SJCRH30 (cell line): ENCODE data around the gene GPC6. TPM values are rescaled to one million over a fixed set of nuclear protein-coding genes. Genes with fewer than 3 reads are reported as not detected.

Experiments
- DNase-seq, 2 experiments: peaks; one replicate each; pipeline ENCODE4 v3.0.0-alpha.2; 2015 to 2020
- H3K27ac ChIP-seq: fragments of 250-450 bp; sonication (Bioruptor Pico); 2 replicates; pipeline ENCODE4 v1.5.1; 2020; ENCODE audit warnings: mild to moderate bottlenecking, moderate library complexity
- H3K27me3 ChIP-seq: fragments of 250-450 bp; sonication (Bioruptor Pico); 2 replicates; pipeline ENCODE4 v1.5.1; 2020; ENCODE audit warnings: mild to moderate bottlenecking, moderate library complexity
- H3K36me3 ChIP-seq: fragments of 250-450 bp; sonication (Bioruptor Pico); 2 replicates; pipeline ENCODE4 v1.5.1; 2020; ENCODE audit warnings: mild to moderate bottlenecking, moderate library complexity
- H3K4me1 ChIP-seq: fragments of 250-450 bp; sonication (Bioruptor Pico); 2 replicates; pipeline ENCODE4 v1.5.1; 2020; ENCODE audit warnings: mild to moderate bottlenecking, moderate library complexity
- H3K4me3 ChIP-seq: fragments of 250-450 bp; sonication (Bioruptor Pico); 2 replicates; pipeline ENCODE4 v1.5.1; 2020; ENCODE audit warnings: mild to moderate bottlenecking, moderate library complexity
- H3K9me3 ChIP-seq: fragments of 250-450 bp; sonication (Bioruptor Pico); replicated peaks from 2 replicates; pipeline ENCODE4 v1.5.1; 2020; ENCODE audit warnings: mild to moderate bottlenecking, moderate library complexity
- total RNA-seq: library from RNA; depleted of rRNA; stranded (reverse); fragments of >200 nt; shearing (Covaris generic); gene quantifications from 2 replicates; pipeline ENCODE4 v1.2.3, GENCODE V29; 2014

Gene GPC6
- total RNA-seq, 1 experiment from 2014 or later, result 21.1 TPM

DNA sequence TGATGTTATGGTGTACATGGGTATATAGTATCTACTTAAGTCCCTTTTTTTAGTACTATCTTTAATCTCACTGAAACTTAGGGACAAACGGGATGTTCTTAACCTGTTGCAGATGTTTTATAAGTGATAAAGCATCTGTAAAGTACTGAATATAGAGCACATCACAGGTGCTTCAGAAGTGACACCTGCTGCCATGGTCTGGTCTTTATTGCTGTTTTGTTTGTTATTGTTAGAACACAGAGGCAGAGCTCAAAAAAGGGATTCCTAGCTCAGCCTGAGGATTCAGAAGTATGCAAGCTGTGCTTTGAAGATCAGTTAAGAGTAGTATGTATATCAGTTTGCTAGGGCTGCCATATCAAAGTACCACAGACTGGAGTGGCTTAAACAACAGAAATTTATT is 1033.4 kb downstream of the GPC6 start:
- no peaks in the 10 kb centered on the region for H3K9me3 ChIP-seq
- no peak overlapping the region for H3K27ac ChIP-seq
- H3K4me3 ChIP-seq, result no peak overlapping the region
- H3K36me3 ChIP-seq, result no peaks in the 10 kb centered on the region
- H3K4me1 ChIP-seq, result no peaks in the 10 kb centered on the region
- DNase-seq, result no peak
- no peaks in the 10 kb centered on the region for H3K27me3 ChIP-seq

DNA sequence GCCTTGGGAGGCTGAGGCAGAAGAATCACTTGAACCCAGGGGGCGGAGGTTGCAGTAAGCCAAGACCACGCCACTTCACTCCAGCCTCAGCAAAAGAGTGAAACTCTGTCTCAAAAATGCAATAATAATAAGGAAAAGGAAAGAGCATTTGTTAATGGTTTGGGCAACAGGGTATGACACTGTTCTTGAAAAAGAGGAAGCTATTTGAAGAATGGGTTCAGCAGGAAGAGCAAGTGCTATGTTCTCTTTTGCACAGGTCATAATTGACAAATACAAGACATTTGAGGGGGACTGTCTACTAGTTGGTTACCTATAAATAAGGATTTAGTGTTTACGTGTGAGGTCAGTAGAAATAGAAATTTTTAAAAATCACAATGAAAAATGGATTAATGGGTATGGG is 1034.6 kb downstream of the GPC6 start:
- Histone ChIP-seq H3K4me3 (no peak overlapping the region), H3K36me3 (no peaks in the 10 kb centered on the region), H3K9me3 (no peaks in the 10 kb centered on the region), H3K4me1 (no peaks in the 10 kb centered on the region), H3K27ac (no peak overlapping the region), H3K27me3 (no peaks in the 10 kb centered on the region)
- no peak for DNase-seq

GRCh38 chr13:94263038-94263437 is 1036.4 kb downstream of the GPC6 start:
- no peak for DNase-seq
- Histone ChIP-seq H3K4me3 (no peak overlapping the region), H3K9me3 (no peaks in the 10 kb centered on the region)

DNA sequence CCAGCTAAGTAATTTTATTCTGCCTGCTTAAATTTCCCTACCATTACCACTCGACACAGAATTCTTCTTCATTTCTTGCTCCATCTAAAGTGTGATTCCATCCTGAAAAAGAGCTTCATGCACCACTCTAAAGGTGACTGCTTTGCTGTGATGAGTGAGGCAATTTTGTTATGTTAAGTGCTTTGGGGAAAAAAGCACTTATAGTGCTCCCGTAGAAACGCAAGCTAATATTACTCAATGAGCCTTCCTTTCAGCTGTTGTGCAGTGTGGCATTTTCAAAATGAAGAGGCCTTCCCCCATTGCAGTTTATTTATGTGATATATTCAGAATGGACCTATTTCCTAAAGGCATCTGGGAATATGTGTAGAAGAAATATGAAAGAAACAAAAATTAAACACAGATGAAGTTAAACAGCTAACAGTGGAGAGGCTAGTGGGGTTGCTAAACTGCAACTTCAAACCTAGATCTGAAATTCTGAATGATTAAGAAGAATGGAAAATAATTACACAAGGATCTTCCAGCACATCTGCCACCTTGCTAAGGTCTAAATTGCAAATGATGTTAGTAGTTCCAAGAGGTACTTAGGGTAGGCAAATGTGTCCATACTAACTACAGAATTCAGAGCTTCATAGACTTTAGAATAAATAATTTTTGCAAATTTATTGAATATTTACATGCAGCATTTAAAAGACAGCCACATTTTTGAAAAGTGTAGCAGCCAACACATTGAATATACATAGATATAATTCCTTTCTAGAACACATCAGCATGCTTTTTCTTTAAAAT is 1041.2 kb downstream of the GPC6 start:
- no peak overlapping the region for H3K27ac ChIP-seq
- no peaks in the 10 kb centered on the region for H3K4me1 ChIP-seq
- no peaks in the 10 kb centered on the region for H3K27me3 ChIP-seq
- no peak overlapping the region for H3K4me3 ChIP-seq
- no peaks in the 10 kb centered on the region for H3K36me3 ChIP-seq
- no peaks in the 10 kb centered on the region; the same call in 1 of the 2 replicates for H3K9me3 ChIP-seq
- no peak for DNase-seq

More at GRCh38 chr13:94263038-94263437, 1036.4 kb downstream of the GPC6 start:
- Histone ChIP-seq H3K27me3 (no peaks in the 10 kb centered on the region), H3K4me1 (no peaks in the 10 kb centered on the region), H3K27ac (no peak overlapping the region), H3K36me3 (no peaks in the 10 kb centered on the region)

DNA sequence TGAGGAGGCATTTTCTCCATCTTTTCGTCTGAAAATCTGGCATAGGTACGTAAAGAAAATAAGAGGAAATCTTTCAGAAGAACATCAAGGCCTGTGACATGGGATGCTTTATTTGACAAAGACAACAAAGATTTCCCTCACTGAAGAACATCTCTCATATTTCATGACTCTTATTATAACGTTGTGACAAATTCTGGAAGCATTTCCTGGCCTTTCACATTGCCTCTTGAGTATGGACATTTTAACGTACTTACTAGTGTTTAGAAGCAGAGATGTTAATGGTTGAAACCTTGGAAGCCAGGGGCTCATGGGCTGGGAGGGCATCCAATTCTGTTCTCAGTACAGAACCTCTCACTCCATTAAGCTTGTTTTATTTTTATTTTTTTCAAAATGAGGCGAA is 1042.1 kb downstream of the GPC6 start:
- H3K36me3 ChIP-seq, result no peaks in the 10 kb centered on the region
- H3K4me1 ChIP-seq, result no peaks in the 10 kb centered on the region
- no peaks in the 10 kb centered on the region; the same call in 1 of the 2 replicates for H3K9me3 ChIP-seq
- no peak overlapping the region for H3K4me3 ChIP-seq
- no peaks in the 10 kb centered on the region for H3K27me3 ChIP-seq
- no peak for DNase-seq
- no peak overlapping the region for H3K27ac ChIP-seq

- Histone ChIP-seq H3K27ac (no peak overlapping the region), H3K27me3 (no peaks in the 10 kb centered on the region)
- no peak for DNase-seq
Observed at GRCh38 chr13:94269557-94269956, 1043.0 kb downstream of the GPC6 start.

GRCh38 chr13:94270556-94270955 is 1043.9 kb downstream of the GPC6 start:
- H3K9me3 ChIP-seq, result no peaks in the 10 kb centered on the region; the same call in 1 of the 2 replicates
- H3K27me3 ChIP-seq, result no peaks in the 10 kb centered on the region
- DNase-seq, result no peak
- no peak overlapping the region for H3K4me3 ChIP-seq
- no peak overlapping the region for H3K27ac ChIP-seq
- no peaks in the 10 kb centered on the region for H3K4me1 ChIP-seq
- no peaks in the 10 kb centered on the region for H3K36me3 ChIP-seq

More at GRCh38 chr13:94269557-94269956, 1043.0 kb downstream of the GPC6 start:
- Histone ChIP-seq H3K9me3 (no peaks in the 10 kb centered on the region; the same call in 1 of the 2 replicates), H3K36me3 (no peaks in the 10 kb centered on the region), H3K4me3 (no peak overlapping the region), H3K4me1 (no peaks in the 10 kb centered on the region)

DNA sequence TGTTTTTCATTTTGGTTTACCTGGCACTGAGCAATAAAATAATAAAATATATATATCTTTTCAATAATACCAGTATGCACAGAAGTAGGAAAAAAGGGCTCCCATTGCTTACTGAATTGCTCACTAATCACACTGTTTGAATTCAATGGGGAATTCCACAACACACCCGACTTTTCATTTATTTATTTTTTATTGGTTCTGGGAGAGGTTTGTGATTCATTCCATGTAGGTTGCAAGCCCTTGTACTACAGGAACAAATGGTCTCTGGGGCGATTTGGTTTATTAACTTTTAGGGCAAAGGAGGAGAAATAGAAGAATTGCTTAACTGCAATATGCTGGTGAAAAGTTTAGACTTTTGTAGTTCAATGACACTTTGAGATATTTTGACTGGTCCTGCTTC is 1045.4 kb downstream of the GPC6 start:
- no peak for DNase-seq
- no peak overlapping the region for H3K27ac ChIP-seq
- no peak overlapping the region for H3K4me3 ChIP-seq
- no peaks in the 10 kb centered on the region for H3K36me3 ChIP-seq
- no peaks in the 10 kb centered on the region for H3K27me3 ChIP-seq
- no peaks in the 10 kb centered on the region for H3K4me1 ChIP-seq
- no peaks in the 10 kb centered on the region; the same call in 1 of the 2 replicates for H3K9me3 ChIP-seq

- Histone ChIP-seq H3K27ac (no peak overlapping the region), H3K36me3 (no peaks in the 10 kb centered on the region), H3K4me3 (no peak overlapping the region), H3K27me3 (no peaks in the 10 kb centered on the region), H3K9me3 (no peaks in the 10 kb centered on the region), H3K4me1 (no peaks in the 10 kb centered on the region)
- no peak for DNase-seq
Observed at GRCh38 chr13:94280349-94280748, 1053.7 kb downstream of the GPC6 start.

DNA sequence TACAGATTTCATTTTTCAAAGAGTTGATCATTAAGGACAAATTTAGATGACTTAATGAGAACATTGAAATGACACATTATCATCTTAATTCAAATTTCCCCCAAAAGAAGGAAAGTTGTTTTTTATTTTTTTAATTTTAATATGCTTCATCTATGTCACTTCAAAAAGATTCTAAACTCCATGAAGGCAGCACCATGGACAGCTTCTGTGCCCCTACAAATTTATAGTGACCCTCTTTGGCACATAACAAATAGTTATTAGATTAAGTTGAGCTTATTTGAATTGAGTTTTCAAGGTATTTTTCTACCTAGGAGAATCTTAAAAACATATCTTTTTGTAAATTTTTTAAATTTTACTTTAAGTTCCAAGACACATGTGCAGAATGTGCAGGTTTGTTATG is 1054.2 kb downstream of the GPC6 start:
- Histone ChIP-seq H3K27ac (no peak overlapping the region), H3K9me3 (no peaks in the 10 kb centered on the region), H3K4me1 (no peaks in the 10 kb centered on the region), H3K27me3 (no peaks in the 10 kb centered on the region), H3K4me3 (no peak overlapping the region), H3K36me3 (no peaks in the 10 kb centered on the region)
- no peak for DNase-seq

GRCh38 chr13:94286581-94286980 is 1060.0 kb downstream of the GPC6 start:
- H3K27ac ChIP-seq, result no peak overlapping the region
- DNase-seq, result no peak
- H3K4me1 ChIP-seq, result 0 out of 2 replicates have a peak, but pooled peaks cover 2% of the 10 kb centered on the region
- H3K27me3 ChIP-seq, result no peaks in the 10 kb centered on the region
- H3K36me3 ChIP-seq, result no peaks in the 10 kb centered on the region
- no peak overlapping the region for H3K4me3 ChIP-seq
- no peaks in the 10 kb centered on the region for H3K9me3 ChIP-seq

GRCh38 chr13:94291631-94292322 is 1065.2 kb downstream of the GPC6 start:
- H3K36me3 ChIP-seq, result no peaks in the 10 kb centered on the region
- no peak for DNase-seq
- no peak overlapping the region for H3K4me3 ChIP-seq
- no peaks in the 10 kb centered on the region for H3K27me3 ChIP-seq
- 0 out of 2 replicates have a peak, but pooled peaks cover 2% of the 10 kb centered on the region for H3K4me1 ChIP-seq
- H3K9me3 ChIP-seq, result no peaks in the 10 kb centered on the region
- no peak overlapping the region for H3K27ac ChIP-seq

GRCh38 chr13:94292323-94292640 is 1065.7 kb downstream of the GPC6 start:
- H3K4me1 ChIP-seq, result 0 out of 2 replicates have a peak, but pooled peaks cover 2% of the 10 kb centered on the region
- no peaks in the 10 kb centered on the region for H3K27me3 ChIP-seq
- H3K36me3 ChIP-seq, result no peaks in the 10 kb centered on the region
- no peak for DNase-seq
- H3K4me3 ChIP-seq, result no peak overlapping the region
- H3K9me3 ChIP-seq, result no peaks in the 10 kb centered on the region
- no peak overlapping the region for H3K27ac ChIP-seq

DNA sequence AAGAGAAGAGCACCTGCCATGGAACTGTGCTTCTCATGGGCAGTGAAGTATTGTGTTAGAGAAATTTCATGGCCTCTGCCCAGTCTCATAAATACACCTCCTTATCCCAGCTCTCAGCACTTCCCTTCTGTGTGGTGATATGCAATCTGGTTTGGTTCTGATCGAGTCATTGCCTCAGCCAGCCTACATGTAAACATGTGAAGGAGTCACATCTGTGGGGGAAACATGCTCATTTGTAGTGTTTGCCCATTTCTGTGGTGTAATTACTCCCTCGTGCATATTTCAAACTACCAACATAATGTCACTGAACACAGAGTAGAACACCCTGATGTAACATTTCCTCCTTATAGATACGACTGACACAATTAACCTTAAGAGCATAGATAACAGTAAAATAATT is 1069.9 kb downstream of the GPC6 start:
- no peak for DNase-seq
- Histone ChIP-seq H3K9me3 (no peaks in the 10 kb centered on the region), H3K4me1 (0 out of 2 replicates have a peak, but pooled peaks cover under 1% of the 10 kb centered on the region), H3K4me3 (no peak overlapping the region), H3K27ac (no peak overlapping the region), H3K36me3 (no peaks in the 10 kb centered on the region), H3K27me3 (no peaks in the 10 kb centered on the region)

GRCh38 chr13:94298346-94298745 is 1071.7 kb downstream of the GPC6 start:
- peak; percentile 30 to 55 for DNase-seq
- Histone ChIP-seq H3K27ac (no peak overlapping the region), H3K9me3 (no peaks in the 10 kb centered on the region), H3K36me3 (no peaks in the 10 kb centered on the region), H3K4me1 (no peaks in the 10 kb centered on the region), H3K4me3 (no peak overlapping the region), H3K27me3 (no peaks in the 10 kb centered on the region)
